Mesendoderm (in vitro differentiated cells): ENCODE data around the gene ZNF627.
A peak's percentile ranks its signal among the peaks of the same experiment; 100 is the strongest.

Experiments
- DNase-seq: peaks from one replicate; pipeline ENCODE4 v3.0.0; 2013
- H2AK5ac ChIP-seq: 2 replicates; pipeline ENCODE4 v1.6.1; 2013; ENCODE audit warnings: low read length, inconsistent platforms
- H2BK120ac ChIP-seq: 2 replicates; pipeline ENCODE4 v1.6.1; 2013; ENCODE audit warnings: low read depth, mild to moderate bottlenecking, low read length, moderate library complexity, mixed read lengths
- H2BK15ac ChIP-seq: replicated peaks from 2 replicates; pipeline ENCODE4 v1.6.1; 2013; ENCODE audit warnings: low read depth, mild to moderate bottlenecking, moderate library complexity
- H2BK5ac ChIP-seq: 2 replicates; pipeline ENCODE4 v1.6.1; 2013; ENCODE audit warnings: low read length, inconsistent platforms
- H3K18ac ChIP-seq: 2 replicates; pipeline ENCODE4 v1.6.1; 2013; ENCODE audit warnings: mild to moderate bottlenecking, low read length, mixed read lengths
- H3K23ac ChIP-seq: one replicate; pipeline ENCODE4 v1.6.1; 2013; ENCODE audit warnings: low read length
- H3K27ac ChIP-seq: 2 replicates; pipeline ENCODE4 v1.5.1; 2013; ENCODE audit warnings: low read depth, mild to moderate bottlenecking, inconsistent platforms, low read length, moderate library complexity
- H3K27me3 ChIP-seq: 2 replicates; pipeline ENCODE4 v1.6.1; 2013; ENCODE audit warnings: low read length, control low read depth, mild to moderate bottlenecking, inconsistent platforms; ENCODE audit not compliant: insufficient read depth, poor library complexity
- H3K36me3 ChIP-seq: 2 replicates; pipeline ENCODE4 v1.6.1; 2013; ENCODE audit warnings: low read length, inconsistent platforms; ENCODE audit not compliant: control insufficient read depth, insufficient read depth
- H3K4ac ChIP-seq: one replicate; pipeline ENCODE4 v1.6.1; 2013; ENCODE audit warnings: low read depth, mild to moderate bottlenecking, low read length, moderate library complexity
- H3K4me1 ChIP-seq: 2 replicates; pipeline ENCODE4 v1.6.1; 2013; ENCODE audit warnings: low read depth, low read length, inconsistent platforms; ENCODE audit not compliant: control insufficient read depth
- H3K4me2 ChIP-seq: 2 replicates; pipeline ENCODE4 v1.6.1; 2013; ENCODE audit warnings: low read length
- H3K4me3 ChIP-seq: 2 replicates; pipeline ENCODE4 v1.5.1; 2013; ENCODE audit warnings: mild to moderate bottlenecking, low read length
- H3K56ac ChIP-seq: one replicate; pipeline ENCODE4 v1.6.1; 2013; ENCODE audit warnings: low read length
- H3K79me1 ChIP-seq: 2 replicates; pipeline ENCODE4 v1.6.1; 2013; ENCODE audit warnings: low read length, inconsistent platforms
- H3K79me2 ChIP-seq: 2 replicates; pipeline ENCODE4 v1.6.1; 2013; ENCODE audit warnings: mild to moderate bottlenecking, low read length; ENCODE audit not compliant: control insufficient read depth, insufficient read depth
- H3K9ac ChIP-seq: 2 replicates; pipeline ENCODE4 v1.6.1; 2013; ENCODE audit warnings: low read length, inconsistent platforms
- H4K5ac ChIP-seq: one replicate; pipeline ENCODE4 v1.6.1; 2013; ENCODE audit warnings: low read length
- H4K8ac ChIP-seq: one replicate; pipeline ENCODE4 v1.6.1; 2013; ENCODE audit warnings: low read depth, mild to moderate bottlenecking, control low read depth, low read length, moderate library complexity
- WGBS: extraction: QIAGEN DNeasy Blood & Tissue Kit; methylation state at CpG from one replicate; pipeline ENCODE4 v1.1.7; 2013; ENCODE audit warnings: low lambda C conversion rate, missing lambda C conversion rate; ENCODE audit not compliant: insufficient coverage; ENCODE audit errors: extremely low coverage; 5-methylcytosine and 5-hydroxymethylcytosine counted together

Gene ZNF627

GRCh38 chr19:11639602-11640471, 42.6 kb downstream of the ZNF627 start:
- no peaks in the 10 kb centered on the region for H3K79me2 ChIP-seq
- H3K4me2 ChIP-seq = peak overlapping the region; percentile 91
- H2AK5ac ChIP-seq = no peak overlapping the region
- peak overlapping the region; percentile 91 for H3K56ac ChIP-seq
- H3K79me1 ChIP-seq = peaks cover 3% of the 10 kb centered on the region
- peak; percentile 98 for DNase-seq
- peak overlapping the region; percentile 91 for H3K9ac ChIP-seq
- no peak overlapping the region for H3K4ac ChIP-seq
- no peaks in the 10 kb centered on the region for H3K4me1 ChIP-seq
- H2BK120ac ChIP-seq = no peak overlapping the region
- no peaks in the 10 kb centered on the region for H3K36me3 ChIP-seq
- H2BK15ac ChIP-seq = no peak overlapping the region
- H3K4me3 ChIP-seq = peak overlapping the region; percentile 67
- H4K5ac ChIP-seq = no peak overlapping the region
- no peaks in the 10 kb centered on the region for H3K27me3 ChIP-seq
- H4K8ac ChIP-seq = no peak overlapping the region
- no peak overlapping the region for H2BK5ac ChIP-seq
- WGBS = no CpG with 5 or more reads among the region's 55 CpGs
- peak overlapping the region; percentile 40 for H3K27ac ChIP-seq
- no peak overlapping the region for H3K23ac ChIP-seq
- H3K18ac ChIP-seq = no peak overlapping the region

GRCh38 chr19:11641244-11641643, 44.0 kb downstream of the ZNF627 start:
- peaks cover 3% of the 10 kb centered on the region for H3K79me1 ChIP-seq
- no peaks in the 10 kb centered on the region for H3K4me1 ChIP-seq
- H3K79me2 ChIP-seq = no peaks in the 10 kb centered on the region

GRCh38 chr19:11642902-11643301, 45.6 kb downstream of the ZNF627 start:
- Histone ChIP-seq H3K4me1 (no peaks in the 10 kb centered on the region), H3K79me1 (peaks cover 3% of the 10 kb centered on the region), H2AK5ac (no peak overlapping the region), H3K23ac (no peak overlapping the region), H4K5ac (no peak overlapping the region), H3K27ac (no peak overlapping the region), H3K18ac (no peak overlapping the region), H2BK120ac (no peak overlapping the region), H3K56ac (no peak overlapping the region), H3K36me3 (no peaks in the 10 kb centered on the region), H3K79me2 (no peaks in the 10 kb centered on the region), H3K9ac (no peak overlapping the region), H3K4me3 (no peak overlapping the region), H2BK15ac (no peak overlapping the region), H4K8ac (no peak overlapping the region), H3K4ac (no peak overlapping the region), H3K4me2 (no peak overlapping the region), H2BK5ac (no peak overlapping the region), H3K27me3 (no peaks in the 10 kb centered on the region)
- no CpG with 5 or more reads among the region's 3 CpGs for WGBS
- DNase-seq = no peak

More at GRCh38 chr19:11641244-11641643, 44.0 kb downstream of the ZNF627 start:
- Histone ChIP-seq H2BK120ac (no peak overlapping the region), H4K8ac (no peak overlapping the region), H3K18ac (no peak overlapping the region), H3K27ac (no peak overlapping the region), H3K23ac (no peak overlapping the region), H2BK5ac (no peak overlapping the region), H3K36me3 (no peaks in the 10 kb centered on the region), H3K56ac (no peak overlapping the region), H2BK15ac (no peak overlapping the region), H3K4me3 (no peak overlapping the region), H4K5ac (no peak overlapping the region), H3K4me2 (no peak overlapping the region), H2AK5ac (no peak overlapping the region), H3K9ac (no peak overlapping the region), H3K27me3 (no peaks in the 10 kb centered on the region), H3K4ac (no peak overlapping the region)
- WGBS = no CpG with 5 or more reads among the region's 7 CpGs
- no peak for DNase-seq

- no peak overlapping the region for H3K4me2 ChIP-seq
- no peak for DNase-seq
- no peak overlapping the region for H2BK15ac ChIP-seq
- H3K9ac ChIP-seq = no peak overlapping the region
- H3K27ac ChIP-seq = no peak overlapping the region
- no peak overlapping the region for H2BK5ac ChIP-seq
- H2AK5ac ChIP-seq = no peak overlapping the region
- no peak overlapping the region for H2BK120ac ChIP-seq
- H3K79me2 ChIP-seq = no peaks in the 10 kb centered on the region
- H4K5ac ChIP-seq = no peak overlapping the region
- no peak overlapping the region for H3K4ac ChIP-seq
- no peak overlapping the region for H3K4me3 ChIP-seq
- H4K8ac ChIP-seq = no peak overlapping the region
- no peak overlapping the region for H3K23ac ChIP-seq
- H3K56ac ChIP-seq = no peak overlapping the region
- no peaks in the 10 kb centered on the region for H3K27me3 ChIP-seq
- H3K18ac ChIP-seq = no peak overlapping the region
- no peaks in the 10 kb centered on the region for H3K79me1 ChIP-seq
- H3K36me3 ChIP-seq = peaks cover 6% of the 10 kb centered on the region
- H3K4me1 ChIP-seq = no peaks in the 10 kb centered on the region
Observed at GRCh38 chr19:11649941-11650340, 52.7 kb downstream of the ZNF627 start.

GRCh38 chr19:11651062-11651461, 53.8 kb downstream of the ZNF627 start:
- H3K18ac ChIP-seq = no peak overlapping the region
- H3K4me3 ChIP-seq = no peak overlapping the region
- no peak overlapping the region for H2BK15ac ChIP-seq
- H2AK5ac ChIP-seq = no peak overlapping the region
- H3K4me2 ChIP-seq = no peak overlapping the region
- no peaks in the 10 kb centered on the region for H3K4me1 ChIP-seq
- no peak for DNase-seq
- no peaks in the 10 kb centered on the region for H3K79me2 ChIP-seq
- no peaks in the 10 kb centered on the region for H3K79me1 ChIP-seq
- no peak overlapping the region for H4K8ac ChIP-seq
- H3K4ac ChIP-seq = no peak overlapping the region
- H3K27me3 ChIP-seq = no peaks in the 10 kb centered on the region
- H2BK5ac ChIP-seq = no peak overlapping the region
- no peak overlapping the region for H3K56ac ChIP-seq
- no peak overlapping the region for H3K27ac ChIP-seq
- peaks cover 6% of the 10 kb centered on the region for H3K36me3 ChIP-seq
- no peak overlapping the region for H3K9ac ChIP-seq
- no peak overlapping the region for H4K5ac ChIP-seq
- H2BK120ac ChIP-seq = no peak overlapping the region
- no CpG with 5 or more reads among the region's 4 CpGs for WGBS
- no peak overlapping the region for H3K23ac ChIP-seq

- no peak overlapping the region for H3K4me2 ChIP-seq
- peak overlapping the region; percentile 7 for H3K4me3 ChIP-seq
- no peaks in the 10 kb centered on the region for H3K27me3 ChIP-seq
- H3K4me1 ChIP-seq = no peaks in the 10 kb centered on the region
- no peak overlapping the region for H3K9ac ChIP-seq
- H4K5ac ChIP-seq = no peak overlapping the region
- no peak overlapping the region for H2BK5ac ChIP-seq
- peak; percentile 21 for DNase-seq
- H3K36me3 ChIP-seq = peaks cover 6% of the 10 kb centered on the region
- no peak overlapping the region for H3K4ac ChIP-seq
- no peak overlapping the region for H3K56ac ChIP-seq
- no peak overlapping the region for H3K27ac ChIP-seq
- no peaks in the 10 kb centered on the region for H3K79me2 ChIP-seq
- H2BK120ac ChIP-seq = no peak overlapping the region
- H4K8ac ChIP-seq = no peak overlapping the region
- H2AK5ac ChIP-seq = no peak overlapping the region
- no CpG with 5 or more reads among the region's 2 CpGs for WGBS
- no peaks in the 10 kb centered on the region for H3K79me1 ChIP-seq
- no peak overlapping the region for H3K23ac ChIP-seq
- H2BK15ac ChIP-seq = no peak overlapping the region
- H3K18ac ChIP-seq = no peak overlapping the region
Observed at GRCh38 chr19:11652056-11652455, 54.8 kb downstream of the ZNF627 start.
